SK-N-SH (cell line): ENCODE results near the gene APOOL. TPM values are rescaled to one million over a fixed set of nuclear protein-coding genes. Genes with fewer than 3 reads are reported as not detected.

Experiments used
- CTCF ChIA-PET: fragments of 300-600, 350-600 bp; formaldehyde crosslinking; extraction: SDS; loops from one replicate; lab custom pipeline; 2021; lab: Yijun Ruan, JAX
- POLR2A ChIA-PET: fragments of 350-600 bp; sonication (Branson Sonifier 250); formaldehyde crosslinking; extraction: SDS; loops from one replicate; lab custom pipeline; 2020; ENCODE audit warnings: antibody characterized with exemption, inconsistent platforms; lab: Yijun Ruan, JAX
- DNase-seq: peaks from one replicate; pipeline ENCODE4 v3.0.0; 2012
- H2AFZ ChIP-seq: fragments of 200-600 bp; sonication (generic); 2 replicates; pipeline ENCODE4 v1.8.1; 2016; ENCODE audit warnings: antibody characterized with exemption, mild to moderate bottlenecking, low read depth
- H3F3A ChIP-seq: fragments of 200-600 bp; sonication (generic); replicated peaks from 2 replicates; pipeline ENCODE3; 2016; ENCODE audit warnings: antibody characterized with exemption, mild to moderate bottlenecking; ENCODE audit not compliant: insufficient read depth
- H3K27ac ChIP-seq, 2 experiments: fragments of 200-500 bp in 1 of 2; fragments of 200-600 bp in 1 of 2; sonication (Bioruptor generic) in 1 of 2; sonication (generic), shearing (Covaris generic) in 1 of 2; 2 replicates each; pipeline versions ENCODE4 v1.5.1 to v1.6.1; 2014 to 2016; ENCODE audit warnings: low read depth in 2 of 2, inconsistent platforms in 1 of 2, low read length in 1 of 2, mild to moderate bottlenecking in 1 of 2, mixed read lengths in 1 of 2
- H3K27me3 ChIP-seq: fragments of 200-600 bp; sonication (generic), shearing (Covaris generic); 2 replicates; pipeline ENCODE4 v1.6.1; 2016; ENCODE audit warnings: mixed run types; ENCODE audit not compliant: insufficient read depth
- H3K36me3 ChIP-seq, 2 experiments: fragments of 200-500 bp in 1 of 2; fragments of 200-600 bp in 1 of 2; sonication (Bioruptor generic) in 1 of 2; sonication (generic) in 1 of 2; replicated peaks in 1 of 2; 2 replicates each; pipeline versions ENCODE3 to v1.5.1; 2014 to 2016; ENCODE audit warnings: low read length in 1 of 2, mild to moderate bottlenecking in 1 of 2; ENCODE audit not compliant: insufficient read depth in 2 of 2, control insufficient read depth in 1 of 2
- H3K4me1 ChIP-seq, 2 experiments: fragments of 200-500 bp in 1 of 2; fragments of 200-600 bp in 1 of 2; sonication (Bioruptor generic) in 1 of 2; sonication (generic), shearing (Covaris generic) in 1 of 2; 2 replicates each; pipeline versions ENCODE4 v1.5.1 to v1.6.1; 2014 to 2016; ENCODE audit warnings: low read depth in 1 of 2, low read length in 1 of 2, mixed run types in 1 of 2; ENCODE audit not compliant: insufficient read depth in 2 of 2, control insufficient read depth in 1 of 2
- H3K4me2 ChIP-seq: fragments of 200-600 bp; sonication (generic), shearing (Covaris generic); 2 replicates; pipeline ENCODE4 v1.6.1; 2017; ENCODE audit warnings: mixed run types
- H3K4me3 ChIP-seq, 2 experiments: fragments of 200-500 bp in 1 of 2; fragments of 200-600 bp in 1 of 2; sonication (Bioruptor generic) in 1 of 2; sonication (generic), shearing (Covaris generic) in 1 of 2; 2 replicates each; pipeline versions ENCODE4 v1.5.1 to v1.8.1; 2014 to 2016; ENCODE audit warnings: low read depth in 2 of 2, inconsistent platforms in 1 of 2, low read length in 1 of 2, mild to moderate bottlenecking in 1 of 2, mixed read lengths in 1 of 2, moderate library complexity in 1 of 2
- H3K79me2 ChIP-seq: fragments of 200-600 bp; sonication (generic); 2 replicates; pipeline ENCODE4 v1.8.1; 2017; ENCODE audit warnings: mild to moderate bottlenecking; ENCODE audit not compliant: insufficient read depth
- H3K9ac ChIP-seq: fragments of 200-600 bp; sonication (generic); 2 replicates; pipeline ENCODE4 v1.6.1; 2017; ENCODE audit warnings: mixed run types
- H3K9me2 ChIP-seq: fragments of 200-600 bp; sonication (generic); 2 replicates; pipeline ENCODE4 v1.6.1; 2017; ENCODE audit warnings: mixed run types
- H3K9me3 ChIP-seq: fragments of 200-600 bp; sonication (generic); 2 replicates; pipeline ENCODE4 v1.6.1; 2017; ENCODE audit warnings: mixed run types, mild to moderate bottlenecking, moderate library complexity
- H4K20me1 ChIP-seq: fragments of 200-600 bp; sonication (generic); 2 replicates; pipeline ENCODE4 v1.6.1; 2017; ENCODE audit warnings: mild to moderate bottlenecking, mixed run types; ENCODE audit not compliant: insufficient read depth
- ELF1 ChIP-seq: IDR thresholded peaks from 2 replicates; pipeline ENCODE4 v1.4.0; 2012
- EP300 ChIP-seq, 2 experiments: IDR thresholded peaks; 2 replicates each; pipeline versions ENCODE4 v1.4.0 to v1.6.1; 2012; ENCODE audit warnings: borderline replicate concordance in 1 of 2, low read depth in 1 of 2, low read length in 1 of 2
- EZH2phosphoT487 ChIP-seq: fragments of 200-600 bp; sonication (generic); IDR thresholded peaks from 2 replicates; pipeline ENCODE4 v1.6.1; 2017; ENCODE audit warnings: low read depth, mixed run types, mild to moderate bottlenecking, antibody characterized with exemption, moderate library complexity, borderline replicate concordance
- FOXJ3 ChIP-seq: sonication (generic); formaldehyde crosslinking; IDR thresholded peaks from 2 replicates; pipeline ENCODE4 v1.5.1; 2020; ENCODE audit warnings: mild to moderate bottlenecking, missing genetic modification reagents
- GABPA ChIP-seq: IDR thresholded peaks from 2 replicates; pipeline ENCODE4 v1.4.0; 2012; ENCODE audit warnings: low read depth, mild to moderate bottlenecking
- IRF3 ChIP-seq: fragments of 150-350 bp; IDR thresholded peaks from 2 replicates; pipeline ENCODE4 v1.6.1; 2016; ENCODE audit warnings: mild to moderate bottlenecking, low read depth, low read length
- JUND ChIP-seq: IDR thresholded peaks from 2 replicates; pipeline ENCODE4 v1.4.0; 2012
- MAX ChIP-seq: IDR thresholded peaks from 2 replicates; pipeline ENCODE4 v1.4.0; 2012; ENCODE audit warnings: low read depth
- MEF2A ChIP-seq: IDR thresholded peaks from 2 replicates; pipeline ENCODE4 v1.4.0; 2012; ENCODE audit warnings: low read depth, borderline replicate concordance
- PBX3 ChIP-seq: IDR thresholded peaks from 2 replicates; pipeline ENCODE4; 2012
- POLR2AphosphoS5 ChIP-seq: IDR thresholded peaks from 2 replicates; pipeline ENCODE4 v1.6.1; 2012; ENCODE audit warnings: low read depth, low read length
- RAD21 ChIP-seq: IDR thresholded peaks from 2 replicates; pipeline ENCODE4 v1.6.1; 2012; ENCODE audit warnings: mild to moderate bottlenecking, low read length
- REST ChIP-seq: IDR thresholded peaks from 2 replicates; pipeline ENCODE4 v1.6.1; 2012; ENCODE audit warnings: mild to moderate bottlenecking, low read depth, low read length, moderate library complexity
- RFX5 ChIP-seq: IDR thresholded peaks from 2 replicates; pipeline ENCODE4 v1.6.1; 2012; ENCODE audit warnings: mild to moderate bottlenecking, improper control_type of control experiment, low read length
- RXRA ChIP-seq: IDR thresholded peaks from 2 replicates; pipeline ENCODE4 v1.4.0; 2012; ENCODE audit warnings: low read depth, mild to moderate bottlenecking, borderline replicate concordance
- SIN3A ChIP-seq: IDR thresholded peaks from 2 replicates; pipeline ENCODE4 v1.6.1; 2012; ENCODE audit warnings: low read depth, mild to moderate bottlenecking, low read length, moderate library complexity, borderline replicate concordance
- USF1 ChIP-seq: IDR thresholded peaks from 2 replicates; pipeline ENCODE4 v1.4.0; 2012; ENCODE audit warnings: low read depth, borderline replicate concordance
- USF2 ChIP-seq: fragments of 150-350 bp; IDR thresholded peaks from 2 replicates; pipeline ENCODE4 v1.6.1; 2017; ENCODE audit warnings: antibody characterized with exemption, low read length, low read depth, borderline replicate concordance
- ZBTB33 ChIP-seq: IDR thresholded peaks from 2 replicates; pipeline ENCODE4 v1.4.0; 2012; ENCODE audit warnings: low read depth, borderline replicate concordance
- WGBS: methylation state at CpG from one replicate; pipeline ENCODE4 v1.1.6; 2017; ENCODE audit warnings: low lambda C conversion rate; 5-methylcytosine and 5-hydroxymethylcytosine counted together
- polyA plus RNA-seq, 3 experiments: library from polyadenylated mRNA; depleted of rRNA; stranded (reverse); fragments of >200 nt; gene quantifications; 2 replicates each; pipeline ENCODE4 v1.2.3, GENCODE V29; 2012

APOOL gene
- polyA plus RNA-seq, 1 of the 3 experiments (the other 2 are of a cell fraction), result 2.4 TPM

- H3K9ac ChIP-seq, result no peak overlapping the region
- no peak for TF ChIP-seq JUND
- no peak for TF ChIP-seq PBX3
- TF ChIP-seq MEF2A, result no peak
- TF ChIP-seq IRF3, result no peak
- TF ChIP-seq MAX, result no peak
- no peak for TF ChIP-seq SIN3A
- no peak for TF ChIP-seq EZH2phosphoT487
- no peak for TF ChIP-seq RXRA
- no peak for TF ChIP-seq REST
- TF ChIP-seq POLR2AphosphoS5, result no peak
- no peak for TF ChIP-seq ZBTB33
- TF ChIP-seq RFX5, result no peak
- no peak for TF ChIP-seq RAD21
- no peak for TF ChIP-seq GABPA
- TF ChIP-seq EP300 (IDR thresholded peaks at IDR 0.05; ENCODE audit: borderline replicate concordance in 1 of 2, low read depth in 1 of 2, low read length in 1 of 2), result no peak
- TF ChIP-seq USF2, result no peak
- TF ChIP-seq USF1, result no peak
- no peak for TF ChIP-seq ELF1
- no peak for TF ChIP-seq FOXJ3 (CRISPR knock-in tag)
- TF ChIP-seq, all 33 proteins: peak for 0
- ChIA-PET POLR2A (no interaction called here), CTCF (no interaction called here)
- H3K36me3 ChIP-seq, result no peaks in the 10 kb centered on the region
- no peak for DNase-seq
- H3K27me3 ChIP-seq, result 0 out of 2 replicates have a peak, but pooled peaks cover 5% of the 10 kb centered on the region
- no peaks in the 10 kb centered on the region for H3K9me3 ChIP-seq
- H3K9me2 ChIP-seq, result no peaks in the 10 kb centered on the region
- H4K20me1 ChIP-seq, result no peaks in the 10 kb centered on the region
- WGBS, result 22% methylated on average over 3 of the region's 4 CpGs
- no peaks in the 10 kb centered on the region for H3K4me1 ChIP-seq
- no peak overlapping the region for H3K4me3 ChIP-seq
- no peak overlapping the region for H3K4me2 ChIP-seq
- H3K27ac ChIP-seq, result no peak overlapping the region
- no peak overlapping the region for H2AFZ ChIP-seq
- no peaks in the 10 kb centered on the region for H3F3A ChIP-seq
- no peaks in the 10 kb centered on the region for H3K79me2 ChIP-seq
These were observed 103.7 kb downstream of the APOOL start for GRCh38 chrX:85107407-85107806.
